LNCaP clone FGC (cell line): ENCODE data around the gene MEN1.

ENCODE experiments used
- DNase-seq: peaks from one replicate; pipeline ENCODE4 v3.0.0-alpha.2; 2011; ENCODE audit warnings: low read depth
- H3K4me3 ChIP-seq: 2 replicates; pipeline ENCODE4 v1.5.1; 2011; ENCODE audit warnings: mild to moderate bottlenecking, low read depth, low read length, control low read depth
- TF ChIP-seq, protein P1 (sequence below): IDR thresholded peaks from 2 replicates; pipeline ENCODE4 v1.5.1; 2012; ENCODE audit warnings: mild to moderate bottlenecking; ENCODE audit not compliant: control insufficient read depth, insufficient read depth; ENCODE audit errors: extremely low read depth

The MEN1 gene

GRCh38 chr11:64810271-64810890 is at the start of gene MEN1:
TSS of gene MEN1 (minus strand) at chr11:64810551. CDS start at chr11:64810109, 442 bp downstream.
- TF ChIP-seq, protein P1, sequence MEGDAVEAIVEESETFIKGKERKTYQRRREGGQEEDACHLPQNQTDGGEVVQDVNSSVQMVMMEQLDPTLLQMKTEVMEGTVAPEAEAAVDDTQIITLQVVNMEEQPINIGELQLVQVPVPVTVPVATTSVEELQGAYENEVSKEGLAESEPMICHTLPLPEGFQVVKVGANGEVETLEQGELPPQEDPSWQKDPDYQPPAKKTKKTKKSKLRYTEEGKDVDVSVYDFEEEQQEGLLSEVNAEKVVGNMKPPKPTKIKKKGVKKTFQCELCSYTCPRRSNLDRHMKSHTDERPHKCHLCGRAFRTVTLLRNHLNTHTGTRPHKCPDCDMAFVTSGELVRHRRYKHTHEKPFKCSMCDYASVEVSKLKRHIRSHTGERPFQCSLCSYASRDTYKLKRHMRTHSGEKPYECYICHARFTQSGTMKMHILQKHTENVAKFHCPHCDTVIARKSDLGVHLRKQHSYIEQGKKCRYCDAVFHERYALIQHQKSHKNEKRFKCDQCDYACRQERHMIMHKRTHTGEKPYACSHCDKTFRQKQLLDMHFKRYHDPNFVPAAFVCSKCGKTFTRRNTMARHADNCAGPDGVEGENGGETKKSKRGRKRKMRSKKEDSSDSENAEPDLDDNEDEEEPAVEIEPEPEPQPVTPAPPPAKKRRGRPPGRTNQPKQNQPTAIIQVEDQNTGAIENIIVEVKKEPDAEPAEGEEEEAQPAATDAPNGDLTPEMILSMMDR = no peak
- peak within 1 kb of the TSS; percentile 96 for H3K4me3 ChIP-seq
- peak; percentile 87 for DNase-seq

- no peak for DNase-seq
- TF ChIP-seq, protein P1 = no peak
- no peak overlapping the region for H3K4me3 ChIP-seq
These were observed 49.4 kb upstream of the MEN1 start for GRCh38 chr11:64859542-64860414.

- H3K4me3 ChIP-seq = no peak overlapping the region
- DNase-seq = no peak
- TF ChIP-seq, protein P1 = no peak
These were observed 48.3 kb upstream of the MEN1 start for GRCh38 chr11:64858467-64859263.

DNA sequence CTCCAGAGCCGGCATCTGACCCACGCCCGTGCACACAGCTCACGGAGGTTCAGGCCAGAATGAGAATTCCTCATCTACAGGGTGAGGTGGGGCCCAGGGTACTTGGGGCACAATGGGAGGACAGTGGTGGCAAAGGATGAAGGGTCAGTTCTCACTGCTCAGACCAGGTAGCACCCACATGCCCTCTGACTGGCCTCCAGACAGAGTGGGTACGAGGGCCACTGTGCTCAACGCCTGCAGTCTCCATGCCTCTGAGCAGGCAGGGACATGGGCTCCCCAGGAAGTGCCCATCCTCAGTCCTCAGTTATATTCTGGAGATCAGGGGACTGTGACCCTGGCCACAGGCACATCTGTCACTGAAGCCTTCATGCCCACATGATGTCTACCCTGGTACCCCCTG is 47.1 kb upstream of the MEN1 start:
- DNase-seq = no peak
- TF ChIP-seq, protein P1 = no peak
- H3K4me3 ChIP-seq = no peak overlapping the region

GRCh38 chr11:64856382-64857227 is 46.3 kb upstream of the MEN1 start:
- DNase-seq = no peak
- H3K4me3 ChIP-seq = no peak overlapping the region
- TF ChIP-seq, protein P1 = no peak

DNA sequence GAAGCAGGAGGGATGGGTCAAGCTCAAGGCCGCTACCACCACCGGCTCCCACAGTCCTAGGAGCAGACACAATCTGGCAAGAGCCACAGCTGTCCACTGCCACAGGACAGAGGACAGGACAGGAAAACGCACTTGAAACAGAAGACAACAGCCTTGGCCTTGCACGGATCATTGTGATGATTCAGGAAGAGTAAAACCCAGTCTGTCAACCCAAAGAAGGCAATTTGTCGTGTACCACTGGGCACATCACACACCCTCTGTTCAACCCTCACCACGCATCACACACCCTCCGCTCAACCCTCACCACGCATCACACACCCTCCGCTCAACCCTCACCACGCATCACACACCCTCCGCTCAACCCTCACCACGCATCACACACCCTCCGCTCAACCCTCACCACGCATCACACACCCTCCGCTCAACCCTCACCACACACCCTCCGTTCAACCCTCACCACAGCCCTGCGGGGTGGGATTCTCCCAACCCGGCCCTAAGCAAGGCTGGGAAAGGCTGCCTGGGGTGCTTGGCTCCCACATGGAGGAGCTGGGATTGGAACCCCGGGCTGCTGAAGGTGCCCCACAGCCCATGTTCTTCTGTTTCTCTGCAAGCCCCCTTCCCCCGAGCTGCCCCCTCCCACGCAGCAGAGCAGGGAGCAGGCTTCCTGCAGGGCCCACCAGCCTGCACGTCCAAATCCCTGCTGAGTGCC is 45.4 kb upstream of the MEN1 start:
- no peak overlapping the region for H3K4me3 ChIP-seq
- TF ChIP-seq, protein P1 = no peak
- no peak for DNase-seq
